ENCODE data around the gene CCT7.

Gene CCT7

DNA sequence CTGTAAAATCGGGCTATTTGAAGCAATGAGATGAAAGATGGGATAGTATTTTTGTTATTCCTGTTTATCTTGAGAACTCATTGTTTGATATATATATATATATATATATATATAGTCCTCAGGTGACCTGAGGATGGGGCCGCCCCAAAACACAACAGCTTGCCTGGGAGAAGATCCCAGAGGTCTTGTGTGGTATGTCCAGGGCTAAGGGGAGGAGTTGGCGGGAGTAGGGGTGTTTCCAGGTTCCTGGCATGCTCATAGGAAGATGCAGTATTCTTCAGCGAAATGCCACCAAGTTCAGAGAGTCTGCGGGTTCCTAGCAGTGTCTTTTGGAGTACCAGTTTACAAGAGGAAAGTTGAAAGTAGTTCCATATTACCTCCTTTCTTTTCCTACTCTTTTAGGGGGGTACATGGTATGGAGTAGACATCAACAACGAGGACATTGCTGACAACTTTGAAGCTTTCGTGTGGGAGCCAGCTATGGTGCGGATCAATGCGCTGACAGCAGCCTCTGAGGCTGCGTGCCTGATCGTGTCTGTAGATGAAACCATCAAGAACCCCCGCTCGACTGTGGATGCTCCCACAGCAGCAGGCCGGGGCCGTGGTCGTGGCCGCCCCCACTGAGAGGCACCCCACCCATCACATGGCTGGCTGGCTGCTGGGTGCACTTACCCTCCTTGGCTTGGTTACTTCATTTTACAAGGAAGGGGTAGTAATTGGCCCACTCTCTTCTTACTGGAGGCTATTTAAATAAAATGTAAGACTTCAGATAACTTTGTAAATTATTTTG, 18.3 kb downstream of the CCT7 start:
- DNase-seq (ENCODE audit: low spot score) = no peak
- TF ChIP-seq, protein P1, sequence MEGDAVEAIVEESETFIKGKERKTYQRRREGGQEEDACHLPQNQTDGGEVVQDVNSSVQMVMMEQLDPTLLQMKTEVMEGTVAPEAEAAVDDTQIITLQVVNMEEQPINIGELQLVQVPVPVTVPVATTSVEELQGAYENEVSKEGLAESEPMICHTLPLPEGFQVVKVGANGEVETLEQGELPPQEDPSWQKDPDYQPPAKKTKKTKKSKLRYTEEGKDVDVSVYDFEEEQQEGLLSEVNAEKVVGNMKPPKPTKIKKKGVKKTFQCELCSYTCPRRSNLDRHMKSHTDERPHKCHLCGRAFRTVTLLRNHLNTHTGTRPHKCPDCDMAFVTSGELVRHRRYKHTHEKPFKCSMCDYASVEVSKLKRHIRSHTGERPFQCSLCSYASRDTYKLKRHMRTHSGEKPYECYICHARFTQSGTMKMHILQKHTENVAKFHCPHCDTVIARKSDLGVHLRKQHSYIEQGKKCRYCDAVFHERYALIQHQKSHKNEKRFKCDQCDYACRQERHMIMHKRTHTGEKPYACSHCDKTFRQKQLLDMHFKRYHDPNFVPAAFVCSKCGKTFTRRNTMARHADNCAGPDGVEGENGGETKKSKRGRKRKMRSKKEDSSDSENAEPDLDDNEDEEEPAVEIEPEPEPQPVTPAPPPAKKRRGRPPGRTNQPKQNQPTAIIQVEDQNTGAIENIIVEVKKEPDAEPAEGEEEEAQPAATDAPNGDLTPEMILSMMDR (IDR thresholded peaks at IDR 0.05; ENCODE audit: extremely low read depth, missing control alignments) = no peak

DNA sequence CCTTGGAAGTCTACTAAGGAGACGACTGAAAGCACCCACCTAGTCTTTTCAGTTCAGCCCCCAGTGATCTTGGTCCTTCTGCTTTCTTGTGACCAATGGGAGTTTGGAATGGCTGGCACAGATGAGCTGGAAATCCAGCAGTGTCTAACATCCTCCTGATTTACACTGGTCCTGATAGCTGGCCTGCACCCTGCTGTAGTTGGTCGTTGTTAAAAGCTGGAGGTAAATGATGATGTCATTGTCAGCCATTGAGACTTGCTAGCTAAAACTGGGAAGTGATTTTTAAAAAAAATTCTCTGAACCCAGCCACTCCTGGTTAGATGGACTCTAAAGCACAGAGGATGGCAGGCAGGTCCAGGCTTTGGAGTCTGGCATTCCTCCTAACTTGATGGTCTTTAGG, 19.3 kb downstream of the CCT7 start:
- TF ChIP-seq, protein P1 (IDR thresholded peaks at IDR 0.05; ENCODE audit: extremely low read depth, missing control alignments) = no peak
- DNase-seq (ENCODE audit: low spot score) = no peak

DNA sequence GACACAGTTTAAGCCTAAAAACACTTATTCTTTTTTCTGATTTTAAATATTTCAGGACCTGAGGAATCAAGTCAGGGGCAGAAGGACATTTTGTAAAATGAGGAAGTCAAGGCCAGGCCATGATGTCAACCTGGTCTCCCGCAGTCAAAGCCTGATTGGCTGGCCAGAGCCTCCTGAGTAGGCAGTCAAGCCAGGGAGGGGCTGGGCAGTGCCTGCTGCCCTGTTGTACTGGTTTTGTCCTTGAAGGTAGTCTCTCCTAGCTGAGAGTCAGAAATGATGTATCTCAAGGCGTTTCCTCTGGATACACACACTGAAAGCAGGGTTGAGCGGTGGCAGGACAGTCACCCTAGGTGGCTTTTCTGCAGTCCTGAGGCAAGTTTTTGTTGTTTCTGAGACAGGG, 19.8 kb downstream of the CCT7 start:
- no peak for DNase-seq (ENCODE audit: low spot score)
- TF ChIP-seq, protein P1 (IDR thresholded peaks at IDR 0.05; ENCODE audit: extremely low read depth, missing control alignments) = no peak

DNA sequence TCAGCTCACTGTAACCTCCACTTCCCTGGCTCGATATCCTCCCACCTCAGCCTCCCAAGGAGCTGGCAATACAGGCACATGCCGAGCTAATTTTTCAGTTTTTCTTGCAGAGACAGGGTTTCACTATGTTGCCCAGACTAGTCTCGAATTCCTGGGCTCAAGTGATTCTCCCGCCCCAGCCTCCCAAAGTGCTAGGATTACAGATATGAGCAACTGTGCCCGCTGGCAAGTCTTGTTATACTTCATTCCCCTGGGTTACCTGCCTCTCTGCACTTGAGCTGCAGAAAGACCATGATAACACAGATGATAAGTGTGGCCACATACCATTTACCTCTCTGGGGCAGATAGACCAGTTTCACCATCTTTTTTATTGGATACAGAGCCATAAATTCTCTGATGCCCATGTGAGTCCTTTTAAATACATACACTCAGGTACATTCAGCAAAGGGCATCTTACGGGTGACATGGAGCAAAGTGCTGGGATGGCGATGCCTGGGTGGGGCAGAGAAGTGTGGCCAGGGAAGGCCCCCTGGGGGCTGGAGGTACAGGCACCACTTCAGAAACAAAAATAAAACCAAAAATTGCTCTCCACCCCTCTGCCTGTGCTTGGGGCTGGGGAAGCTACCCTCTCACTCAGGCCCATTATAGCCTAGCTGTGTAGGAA, 20.4 kb downstream of the CCT7 start:
- TF ChIP-seq, protein P1 (IDR thresholded peaks at IDR 0.05; ENCODE audit: extremely low read depth, missing control alignments) = no peak
- DNase-seq (ENCODE audit: low spot score) = no peak

DNA sequence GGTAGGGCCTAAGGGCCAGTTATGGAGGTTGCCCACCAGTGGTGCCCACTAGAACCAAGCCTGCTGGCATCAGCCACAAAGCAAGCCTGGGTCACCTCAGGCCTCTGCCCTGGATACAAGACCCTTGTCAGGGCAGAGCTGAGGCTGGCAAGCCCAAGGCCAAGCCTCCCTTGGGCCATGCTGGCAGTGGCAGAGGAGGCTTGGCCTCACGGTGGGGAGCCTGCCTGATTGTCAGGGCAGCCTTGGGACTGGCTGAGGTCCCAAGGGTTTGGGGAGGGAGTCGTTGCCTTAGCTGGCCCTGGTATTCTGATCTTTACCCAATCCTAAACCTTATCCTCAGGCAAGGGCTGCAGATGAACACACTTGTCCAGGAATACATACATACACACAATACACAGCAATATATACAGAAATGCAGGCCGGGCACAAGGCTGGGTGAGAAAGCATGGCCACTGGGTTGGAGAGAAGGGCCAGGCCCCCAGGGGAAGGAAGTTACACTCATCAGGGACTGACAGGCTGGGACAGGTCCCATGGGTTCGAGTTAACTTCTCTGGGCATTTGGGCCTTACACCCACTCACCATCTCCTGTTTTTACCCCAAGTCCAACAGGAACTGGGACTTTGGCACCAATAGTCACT, 21.0 kb downstream of the CCT7 start:
- TF ChIP-seq, protein P1 (IDR thresholded peaks at IDR 0.05; ENCODE audit: extremely low read depth, missing control alignments) = no peak
- no peak for DNase-seq (ENCODE audit: low spot score)

DNA sequence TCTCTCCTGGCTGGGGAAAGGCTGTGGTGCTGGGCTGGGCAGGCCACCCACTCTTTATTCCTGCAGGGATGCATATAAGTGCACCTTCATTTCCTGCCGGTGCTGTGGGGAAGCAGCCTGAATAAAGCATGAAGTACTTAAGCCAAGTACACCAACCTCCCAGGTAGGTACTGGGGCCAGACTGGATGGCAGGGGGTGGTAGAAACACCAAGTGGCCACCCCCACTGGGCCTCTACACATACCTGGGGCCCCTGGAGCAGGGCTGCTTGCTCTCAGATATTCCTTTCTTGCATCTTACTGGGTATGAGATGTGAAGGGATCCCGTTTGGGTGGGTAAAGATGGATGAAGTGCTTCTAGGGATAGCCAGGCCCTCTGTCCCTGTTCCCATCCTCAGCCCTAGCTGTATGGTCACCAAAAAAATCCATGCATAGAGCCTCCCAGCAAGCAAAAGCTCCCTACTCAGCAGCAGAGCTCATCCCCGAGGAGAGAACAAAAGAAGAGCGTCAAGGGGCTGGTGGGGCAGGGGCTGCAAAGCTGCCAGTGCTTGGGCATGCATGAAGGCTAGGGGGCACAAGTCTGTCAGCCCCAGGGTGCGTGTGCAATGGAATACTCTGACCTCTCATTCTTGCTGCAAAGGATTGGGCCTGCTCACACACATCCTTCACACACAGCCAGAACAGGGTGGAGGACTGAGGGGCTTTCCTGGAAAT, 22.0 kb downstream of the CCT7 start:
- DNase-seq (ENCODE audit: low spot score) = no peak
- TF ChIP-seq, protein P1 (IDR thresholded peaks at IDR 0.05; ENCODE audit: extremely low read depth, missing control alignments) = no peak

DNA sequence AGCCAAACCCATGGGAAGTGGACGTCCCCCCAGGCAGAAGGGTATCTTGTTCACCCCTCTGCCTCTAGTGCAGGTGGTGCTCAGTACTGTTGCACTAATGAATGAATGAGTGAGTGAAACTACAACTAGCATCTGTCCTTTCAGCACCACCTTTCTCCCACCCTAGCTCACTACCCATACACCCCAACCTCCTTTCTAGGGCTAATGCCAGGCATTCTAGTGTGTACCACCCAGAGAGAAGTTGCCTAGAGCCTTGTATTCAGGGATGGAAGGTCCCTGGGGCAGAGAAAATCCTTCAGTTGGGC, 22.5 kb downstream of the CCT7 start:
- no peak for DNase-seq (ENCODE audit: low spot score)
- TF ChIP-seq, protein P1 (IDR thresholded peaks at IDR 0.05; ENCODE audit: extremely low read depth, missing control alignments) = no peak

Data from GM20000 (cell line).